HCT116 (cell line): ENCODE measurements around the gene FAIM.

Source experiments
- CBX3 ChIP-seq: IDR thresholded peaks from 2 replicates; pipeline ENCODE4 v1.6.1; 2012; ENCODE audit warnings: low read depth
- ELF1 ChIP-seq: IDR thresholded peaks from 2 replicates; pipeline ENCODE4 v1.6.1; 2012; ENCODE audit warnings: low read depth, borderline replicate concordance
- EZH2 ChIP-seq: fragments of 200-600 bp; sonication (generic); IDR thresholded peaks from 2 replicates; pipeline ENCODE4 v1.6.1; 2017; ENCODE audit warnings: antibody characterized with exemption, mixed run types
- JUND ChIP-seq: IDR thresholded peaks from 2 replicates; pipeline ENCODE4 v1.6.1; 2012
- POLR2A ChIP-seq: IDR thresholded peaks from 2 replicates; pipeline ENCODE4 v1.7.0; 2011; ENCODE audit warnings: borderline replicate concordance; ENCODE audit not compliant: insufficient read depth, insufficient read length; ENCODE audit errors: extremely low read depth
- POLR2AphosphoS5 ChIP-seq: IDR thresholded peaks from 2 replicates; pipeline ENCODE4 v1.6.1; 2011; ENCODE audit warnings: mild to moderate bottlenecking, low read depth, low read length, moderate library complexity
- RAD21 ChIP-seq: IDR thresholded peaks from 2 replicates; pipeline ENCODE4 v1.6.1; 2012; ENCODE audit warnings: low read depth, mild to moderate bottlenecking
- TCF7L2 ChIP-seq: IDR thresholded peaks from 2 replicates; pipeline ENCODE4 v1.7.0; 2011; ENCODE audit warnings: borderline replicate concordance, inconsistent platforms; ENCODE audit not compliant: insufficient read depth, insufficient read length; ENCODE audit errors: extremely low read depth
- ZFX ChIP-seq: fragments of 450-650 bp; IDR thresholded peaks from 2 replicates; pipeline ENCODE4 v1.6.1; 2017
- TF ChIP-seq, protein P1 (sequence below), 3 experiments: fragments of 200-600 bp in 1 of 3; sonication (generic) in 1 of 3; IDR thresholded peaks in 2 of 3; conservative IDR thresholded peaks in 1 of 3; 2 replicates each; pipeline ENCODE4 v1.5.1; 2012 to 2017; ENCODE audit warnings: low read depth in 2 of 3, low read length in 2 of 3, antibody characterized with exemption in 1 of 3, borderline replicate concordance in 1 of 3, control low read depth in 1 of 3, mild to moderate bottlenecking in 1 of 3, mixed read lengths in 1 of 3, mixed run types in 1 of 3, moderate library complexity in 1 of 3; ENCODE audit not compliant: insufficient read depth in 1 of 3
- TF ChIP-seq, protein P2 (sequence below): IDR thresholded peaks from 2 replicates; pipeline ENCODE4 v1.6.1; 2011; ENCODE audit warnings: mild to moderate bottlenecking, low read length, moderate library complexity; ENCODE audit not compliant: insufficient replicate concordance; ENCODE audit errors: extremely low read depth

DNA sequence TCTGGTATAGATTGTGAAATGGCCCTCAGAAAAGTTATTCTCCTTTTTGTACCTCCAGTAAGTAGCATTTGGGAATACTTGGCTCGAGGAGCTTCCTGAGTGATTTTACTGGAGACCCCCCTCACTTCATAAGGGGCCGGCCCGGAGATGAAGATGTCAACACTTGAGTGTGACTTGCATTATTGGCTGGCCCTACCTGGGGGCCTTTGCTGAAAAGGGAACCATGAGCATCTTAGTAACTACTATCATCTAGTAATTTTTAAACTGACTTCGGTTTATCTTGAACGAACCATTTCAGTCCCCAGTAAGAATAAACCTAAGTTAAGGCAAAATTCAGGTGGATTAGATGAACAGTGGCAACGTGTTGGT is 1.3 kb downstream of the FAIM start:
- TF ChIP-seq, protein P1, sequence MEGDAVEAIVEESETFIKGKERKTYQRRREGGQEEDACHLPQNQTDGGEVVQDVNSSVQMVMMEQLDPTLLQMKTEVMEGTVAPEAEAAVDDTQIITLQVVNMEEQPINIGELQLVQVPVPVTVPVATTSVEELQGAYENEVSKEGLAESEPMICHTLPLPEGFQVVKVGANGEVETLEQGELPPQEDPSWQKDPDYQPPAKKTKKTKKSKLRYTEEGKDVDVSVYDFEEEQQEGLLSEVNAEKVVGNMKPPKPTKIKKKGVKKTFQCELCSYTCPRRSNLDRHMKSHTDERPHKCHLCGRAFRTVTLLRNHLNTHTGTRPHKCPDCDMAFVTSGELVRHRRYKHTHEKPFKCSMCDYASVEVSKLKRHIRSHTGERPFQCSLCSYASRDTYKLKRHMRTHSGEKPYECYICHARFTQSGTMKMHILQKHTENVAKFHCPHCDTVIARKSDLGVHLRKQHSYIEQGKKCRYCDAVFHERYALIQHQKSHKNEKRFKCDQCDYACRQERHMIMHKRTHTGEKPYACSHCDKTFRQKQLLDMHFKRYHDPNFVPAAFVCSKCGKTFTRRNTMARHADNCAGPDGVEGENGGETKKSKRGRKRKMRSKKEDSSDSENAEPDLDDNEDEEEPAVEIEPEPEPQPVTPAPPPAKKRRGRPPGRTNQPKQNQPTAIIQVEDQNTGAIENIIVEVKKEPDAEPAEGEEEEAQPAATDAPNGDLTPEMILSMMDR (IDR thresholded peaks at IDR 0.05 in 2 of 3, conservative IDR thresholded peaks at IDR 0.05 in 1 of 3; ENCODE audit: borderline replicate concordance in 1 of 3, insufficient read depth in 1 of 3, low read depth in 2 of 3, low read length in 2 of 3), result no peak
- TF ChIP-seq, protein P2, sequence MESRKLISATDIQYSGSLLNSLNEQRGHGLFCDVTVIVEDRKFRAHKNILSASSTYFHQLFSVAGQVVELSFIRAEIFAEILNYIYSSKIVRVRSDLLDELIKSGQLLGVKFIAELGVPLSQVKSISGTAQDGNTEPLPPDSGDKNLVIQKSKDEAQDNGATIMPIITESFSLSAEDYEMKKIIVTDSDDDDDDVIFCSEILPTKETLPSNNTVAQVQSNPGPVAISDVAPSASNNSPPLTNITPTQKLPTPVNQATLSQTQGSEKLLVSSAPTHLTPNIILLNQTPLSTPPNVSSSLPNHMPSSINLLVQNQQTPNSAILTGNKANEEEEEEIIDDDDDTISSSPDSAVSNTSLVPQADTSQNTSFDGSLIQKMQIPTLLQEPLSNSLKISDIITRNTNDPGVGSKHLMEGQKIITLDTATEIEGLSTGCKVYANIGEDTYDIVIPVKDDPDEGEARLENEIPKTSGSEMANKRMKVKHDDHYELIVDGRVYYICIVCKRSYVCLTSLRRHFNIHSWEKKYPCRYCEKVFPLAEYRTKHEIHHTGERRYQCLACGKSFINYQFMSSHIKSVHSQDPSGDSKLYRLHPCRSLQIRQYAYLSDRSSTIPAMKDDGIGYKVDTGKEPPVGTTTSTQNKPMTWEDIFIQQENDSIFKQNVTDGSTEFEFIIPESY, result no peak
- TF ChIP-seq EZH2, result no peak
- no peak for TF ChIP-seq ELF1
- TF ChIP-seq RAD21, result no peak
- no peak for TF ChIP-seq POLR2A
- no peak for TF ChIP-seq TCF7L2
- no peak for TF ChIP-seq POLR2AphosphoS5
- TF ChIP-seq JUND, result no peak
- TF ChIP-seq ZFX, result no peak
- TF ChIP-seq CBX3, result no peak
